GM18498 (cell line): Measurements from ENCODE around the gene ZNF224.
A peak's percentile ranks its signal among the peaks of the same experiment; 100 is the strongest.

Experiments
- ATAC-seq: cut with Tn5 transposase; IDR thresholded peaks from one replicate; pipeline ENCODE4 v1.9.1; 2021; ENCODE audit warnings: mild to moderate bottlenecking, moderate library complexity; ENCODE audit not compliant: unreplicated experiment

Gene ZNF224

DNA sequence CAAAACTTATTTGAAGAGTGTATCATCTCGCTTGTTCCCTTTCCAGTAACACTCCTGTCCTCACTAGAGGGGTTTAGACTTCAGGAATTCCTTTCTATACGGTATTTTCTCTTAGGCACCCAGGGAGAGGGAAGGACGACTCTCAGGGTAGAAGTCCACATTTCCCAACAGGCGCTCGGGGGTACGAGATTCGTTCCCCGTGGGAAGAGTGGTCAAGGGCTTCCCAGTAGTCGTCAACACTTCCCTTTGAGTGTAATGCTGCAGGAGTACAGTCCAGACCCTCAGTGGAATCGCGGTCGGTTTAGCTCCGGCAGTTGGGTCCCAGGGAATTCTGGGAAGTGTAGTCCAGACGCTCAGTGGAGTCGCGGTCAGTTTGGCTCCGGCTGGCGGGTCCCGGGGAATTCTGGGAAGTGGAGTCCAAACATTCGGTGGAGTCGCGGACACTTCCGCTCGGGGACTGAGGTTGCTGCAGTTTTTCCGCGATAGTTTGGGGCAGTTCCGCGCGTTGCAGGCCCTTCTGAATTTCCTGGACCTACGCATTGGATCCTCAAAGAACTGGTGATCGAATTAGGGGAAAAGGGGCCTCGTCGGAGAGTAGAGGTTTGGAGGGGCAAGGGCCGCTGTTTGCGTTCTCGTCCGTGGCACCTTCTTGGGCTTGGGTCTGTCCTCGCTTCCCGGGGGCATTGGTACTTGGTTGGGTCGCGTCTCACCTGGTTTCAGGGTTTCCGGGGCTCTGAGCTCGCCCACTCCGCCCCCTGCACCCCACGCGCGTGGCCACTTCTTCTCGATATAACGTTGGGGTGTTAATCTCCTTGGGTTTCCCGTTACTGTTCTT, at the start of gene ZNF224:
Gene ZNF224, plus strand, starts transcription at position 431 of the 835 bp plus-strand sequence. CDS start 3,513 bp downstream, outside the sequence.
- peak; percentile 85 for ATAC-seq

- peak; percentile 45 for ATAC-seq
These were observed 43.2 kb upstream of the ZNF224 start for GRCh38 chr19:44050740-44051649.

GRCh38 chr19:44051650-44052402, 42.3 kb upstream of the ZNF224 start, which contains the start of gene ZNF223:
TSS of gene ZNF223 (plus strand) at chr19:44052036. CDS start at chr19:44055177, 3,141 bp downstream.
- ATAC-seq: peak; percentile 70

DNA sequence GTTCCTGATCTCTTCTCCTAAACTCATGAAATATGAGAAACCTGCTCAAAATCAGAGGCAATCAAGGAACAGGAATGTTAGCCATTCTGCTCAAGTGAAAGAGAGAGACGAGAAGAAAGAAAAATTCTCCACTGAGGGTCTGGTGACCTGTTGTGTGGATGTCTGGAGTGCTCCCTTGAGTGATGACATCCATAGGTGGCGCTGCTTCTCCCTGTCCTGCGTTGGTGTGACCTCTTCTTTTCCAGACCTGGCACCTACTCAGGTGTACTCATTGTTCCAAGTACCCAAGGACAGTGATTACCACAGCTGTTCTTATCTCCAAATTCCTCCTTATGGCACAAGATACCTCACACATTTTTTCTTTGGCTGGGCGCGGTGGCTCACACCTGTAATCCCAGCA, 38.3 kb upstream of the ZNF224 start:
- ATAC-seq: no peak

- ATAC-seq: no peak
These were observed 34.9 kb upstream of the ZNF224 start for GRCh38 chr19:44059229-44059628.

- ATAC-seq: no peak
These were observed 33.1 kb upstream of the ZNF224 start for GRCh38 chr19:44061038-44061437.

DNA sequence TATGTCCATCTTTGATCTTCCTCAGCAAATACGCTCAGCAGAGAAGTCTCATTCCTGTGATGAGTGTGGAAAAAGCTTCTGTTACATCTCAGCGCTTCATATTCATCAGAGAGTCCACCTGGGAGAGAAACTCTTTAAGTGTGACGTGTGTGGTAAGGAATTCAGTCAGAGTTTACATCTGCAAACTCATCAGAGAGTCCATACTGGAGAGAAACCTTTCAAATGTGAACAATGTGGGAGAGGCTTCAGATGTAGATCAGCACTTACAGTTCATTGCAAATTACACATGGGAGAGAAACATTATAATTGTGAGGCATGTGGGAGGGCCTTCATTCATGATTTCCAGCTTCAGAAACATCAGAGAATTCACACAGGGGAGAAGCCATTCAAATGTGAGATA, 27.9 kb upstream of the ZNF224 start:
- ATAC-seq: no peak

GRCh38 chr19:44069415-44069814, 24.7 kb upstream of the ZNF224 start:
- no peak for ATAC-seq

DNA sequence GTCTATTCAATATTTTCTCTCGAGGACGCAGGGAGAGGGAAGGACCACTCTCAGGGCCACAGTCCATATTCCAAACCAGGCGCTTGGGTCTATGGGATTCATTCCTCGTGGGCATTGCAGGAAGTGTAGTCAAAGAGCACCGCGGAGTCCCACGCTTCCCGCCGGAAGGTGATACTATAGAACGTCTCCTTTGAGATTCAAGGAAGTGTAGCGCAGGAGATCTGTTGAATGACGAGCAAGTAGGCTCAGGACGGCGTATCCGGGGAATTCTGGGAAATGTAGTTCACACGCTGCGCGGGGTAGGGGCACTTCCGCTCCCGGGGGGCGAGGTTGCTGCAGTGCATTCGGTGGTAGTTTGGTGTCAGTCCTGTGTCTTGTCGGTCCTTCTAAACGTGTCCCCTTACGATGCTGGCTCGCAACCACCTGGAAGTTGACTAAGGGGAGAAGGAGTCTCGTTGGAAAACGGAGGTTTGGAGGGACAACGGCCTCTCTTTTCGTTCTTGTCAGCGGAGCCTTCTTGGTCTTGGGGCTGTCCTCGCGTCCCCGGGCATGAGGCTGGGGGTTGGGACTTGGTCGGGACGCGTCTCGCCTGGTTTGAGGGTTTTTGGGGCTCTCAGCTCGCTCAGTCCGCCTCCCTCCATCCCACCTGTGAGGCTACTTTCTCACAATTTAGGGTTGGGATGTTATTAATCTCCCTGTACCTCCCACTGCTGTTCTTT, 22.2 kb upstream of the ZNF224 start, which contains the start of gene ZNF284:
Gene ZNF284, plus strand, starts transcription at position 336 of the 719 bp plus-strand sequence. CDS start 4,231 bp downstream, outside the sequence.
- peak; percentile 92 for ATAC-seq

DNA sequence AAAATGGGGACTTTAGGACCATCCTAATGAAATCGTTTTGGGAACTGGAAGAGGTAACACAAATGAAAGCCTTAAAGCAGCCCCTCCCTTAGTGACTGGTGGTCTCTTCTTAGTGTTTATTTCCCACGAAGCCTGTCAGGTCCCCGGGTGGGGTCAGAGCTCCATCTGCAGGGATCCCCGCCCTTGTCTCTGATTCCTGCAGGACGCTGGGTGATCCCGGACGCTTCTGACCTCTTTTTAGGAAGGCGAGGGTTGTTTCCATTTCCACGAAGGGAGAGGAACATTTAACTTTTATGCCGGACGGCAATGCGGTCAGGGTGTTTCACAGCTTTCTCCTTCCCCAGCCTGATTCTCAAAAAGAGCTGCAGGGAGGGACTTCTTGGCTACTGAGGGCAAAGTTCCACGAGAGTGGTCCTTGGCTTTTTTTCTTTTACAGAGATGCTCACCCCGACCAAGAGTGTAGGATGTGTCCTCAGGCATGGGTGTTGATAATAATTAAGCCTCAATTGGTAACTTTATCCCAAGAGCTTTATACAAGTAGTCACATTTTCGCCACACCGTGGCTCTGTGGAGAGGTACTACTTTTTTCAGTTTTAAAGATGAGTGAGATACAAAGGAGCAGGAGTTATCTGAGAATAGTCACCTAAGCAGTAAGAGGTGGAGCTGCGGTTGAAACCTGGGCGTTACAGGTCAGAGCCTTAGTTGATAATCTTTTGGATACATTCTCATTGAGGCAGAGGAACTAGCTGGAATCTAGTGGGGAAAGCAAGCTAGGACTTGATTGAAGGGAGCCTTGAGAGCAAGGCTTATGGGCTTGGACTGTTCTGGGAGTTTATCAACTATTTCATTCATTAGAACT, 21.4 kb upstream of the ZNF224 start:
- ATAC-seq: no peak

GRCh38 chr19:44076325-44076724, 17.8 kb upstream of the ZNF224 start:
- ATAC-seq: no peak

GRCh38 chr19:44092108-44092507, 2.1 kb upstream of the ZNF224 start:
- no peak for ATAC-seq

GRCh38 chr19:44107751-44108150, 13.6 kb downstream of the ZNF224 start:
- ATAC-seq: no peak

DNA sequence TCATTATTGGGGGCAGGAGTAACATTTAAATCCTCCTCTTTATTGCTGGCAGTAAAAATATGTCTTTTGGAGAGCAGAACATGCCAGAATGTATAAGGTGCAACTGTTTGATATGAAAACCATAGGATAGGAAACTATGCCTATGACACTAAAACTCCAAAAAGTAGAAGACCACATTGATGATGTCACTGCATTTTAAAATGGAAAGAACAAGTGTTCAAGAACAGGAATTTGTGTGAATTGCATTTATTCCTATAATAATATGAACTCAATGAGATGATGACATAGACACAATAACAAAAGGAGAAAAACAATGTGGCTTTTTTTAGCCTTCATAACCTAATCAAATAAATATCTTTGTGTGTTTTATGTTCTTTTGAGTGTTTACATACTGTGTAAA, 15.3 kb downstream of the ZNF224 start:
- ATAC-seq: no peak

DNA sequence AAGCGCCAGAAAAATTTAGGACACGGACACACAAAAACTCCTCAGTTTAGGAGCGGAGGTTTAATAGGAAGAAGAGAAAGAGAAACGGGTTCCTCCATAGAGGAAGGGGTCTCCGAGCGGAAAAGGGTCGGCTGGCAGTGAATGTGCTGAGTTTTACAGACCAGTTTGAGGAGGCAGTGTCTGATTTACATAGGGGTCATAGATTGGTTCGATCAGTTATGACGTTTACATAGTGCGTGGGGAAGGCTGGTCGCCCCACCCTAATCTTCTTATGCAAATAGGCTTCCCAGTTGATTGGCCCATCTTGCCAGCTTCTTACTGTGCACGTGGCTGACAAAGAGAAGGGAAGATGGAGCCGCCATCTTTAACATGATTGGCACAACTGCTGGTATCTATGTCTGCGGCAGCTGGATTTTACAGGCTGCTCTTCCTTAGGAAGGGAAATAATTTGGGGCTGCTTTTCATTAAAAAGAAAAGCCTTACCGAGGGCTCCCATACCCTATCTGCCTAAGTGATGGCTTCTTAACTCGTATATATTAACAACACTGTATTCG, 17.8 kb downstream of the ZNF224 start:
- no peak for ATAC-seq

DNA sequence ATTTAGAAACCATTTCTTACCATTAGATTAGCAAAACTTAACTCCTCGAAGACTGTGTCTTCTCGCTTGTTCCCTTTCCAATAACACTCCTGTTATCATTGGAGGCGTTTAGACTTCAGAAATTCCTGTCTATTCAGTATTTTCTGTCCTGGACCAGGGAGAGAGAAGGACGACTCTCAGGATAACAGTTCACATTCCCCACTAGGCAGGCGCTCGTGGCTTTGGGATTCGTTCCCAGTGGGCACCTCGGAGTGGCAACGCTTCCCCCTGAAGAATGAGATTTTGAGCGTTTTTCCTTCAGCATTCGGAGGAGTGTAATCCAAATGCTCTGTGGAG, 18.6 kb downstream of the ZNF224 start:
- peak; percentile 5 for ATAC-seq

GRCh38 chr19:44113138-44113783, 19.1 kb downstream of the ZNF224 start, which contains the start of gene ZNF225:
TSS of gene ZNF225 (plus strand) at chr19:44113399. CDS start at chr19:44115828, 2,429 bp downstream.
- ATAC-seq: peak; percentile 91

DNA sequence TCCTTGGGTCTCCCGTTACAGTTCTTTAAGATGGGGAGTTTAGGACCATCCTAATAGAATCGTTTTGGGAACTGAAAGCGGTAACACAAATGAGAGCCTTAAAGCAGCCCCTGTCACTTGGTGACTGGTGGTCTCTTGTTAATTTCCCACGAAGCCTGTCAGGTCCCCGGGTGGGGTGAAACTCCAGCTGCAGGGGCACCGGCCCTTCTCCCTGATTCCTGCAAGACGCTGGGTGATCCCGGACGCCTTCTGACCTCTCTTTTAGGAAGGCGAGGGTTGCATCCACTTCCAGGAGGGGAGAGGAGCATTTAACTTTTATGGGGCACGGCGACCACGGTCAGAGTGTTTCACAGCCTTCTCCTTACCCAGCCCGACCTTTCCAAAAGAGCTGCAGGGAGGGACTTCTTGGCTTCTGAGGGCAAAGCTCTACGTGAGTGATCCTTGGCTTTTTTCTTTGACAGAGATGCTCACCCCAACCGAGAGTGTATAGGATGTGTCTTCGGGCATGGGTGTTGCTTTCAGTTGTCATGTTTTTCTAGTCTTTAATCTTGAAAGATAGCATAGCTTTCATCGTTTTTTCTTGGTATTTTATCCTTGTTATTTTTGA, 19.7 kb downstream of the ZNF224 start:
- ATAC-seq: no peak
